Right cardiac atrium (tissue), 5 donors: Measurements from ENCODE around the gene RTF1. TPM values are rescaled to one million over a fixed set of nuclear protein-coding genes. Genes with fewer than 3 reads are reported as not detected.

Experiments
- ATAC-seq, 2 donors: fragments of 200-7000 bp; cut with Tn5 transposase; one replicate each; pipeline versions ENCODE4 v1.8.0 to v1.9.1; 2020; ENCODE audit warnings: moderate library complexity in 2 of 2, mild to moderate bottlenecking in 1 of 2
- DNase-seq, 3 donors: peaks; one replicate each; pipeline ENCODE4 v3.0.0-alpha.2; 2020
- H3K27ac ChIP-seq: one replicate; pipeline ENCODE4 v1.5.1; 2013; ENCODE audit warnings: mild to moderate bottlenecking, low read length, control low read depth, moderate library complexity
- H3K27me3 ChIP-seq: one replicate; pipeline ENCODE4 v1.6.1; 2013; ENCODE audit not compliant: control insufficient read depth, insufficient read depth
- H3K4me1 ChIP-seq: one replicate; pipeline ENCODE4 v1.6.1; 2013; ENCODE audit warnings: low read length; ENCODE audit not compliant: control insufficient read depth, insufficient read depth
- H3K4me3 ChIP-seq: one replicate; pipeline ENCODE4 v1.5.1; 2013; ENCODE audit warnings: low read length, control low read depth
- H3K9me3 ChIP-seq: one replicate; pipeline ENCODE4 v1.6.1; 2013; ENCODE audit warnings: low read length; ENCODE audit not compliant: control insufficient read depth
- WGBS: extraction: QIAGEN DNeasy Blood & Tissue Kit; methylation state at CpG from one replicate; pipeline ENCODE4 v1.1.7; 2013; 5-methylcytosine and 5-hydroxymethylcytosine counted together
- intact Hi-C, 4 donors: fragments of 100-400 bp; cut with DNase I; formaldehyde crosslinking; loops; one replicate each; pipeline versions ENCODE4 v1.11.0 to v1.14.0; 2022 to 2023
- polyA plus RNA-seq: library from polyadenylated mRNA; stranded (reverse); fragments of 200-250 nt; gene quantifications from one replicate; pipeline ENCODE4 v1.2.3, GENCODE V29; 2013
- total RNA-seq, 4 donors: library from RNA; stranded (reverse); fragmentation: NEBNext Ultra II Directional; extraction: Animal tissue kit (Norgen Biotek cat#: 25700); gene quantifications; one replicate each; pipeline ENCODE4 v1.2.1, GENCODE V29; 2021
- donor health status: healthy with polysubstance abuse.
- donor health status: DM: no; HTN: yes; CAD: no.
- donor health status: DM: no; HTN: no; CAD: no.
- donor health status: DM: no; HTN: yes; CAD: no; lungs with severe emphysema.
- donor health status: DM: yes; HTN: yes; CAD: no.

RTF1 gene
- total and polyA plus RNA-seq, 5 donors, result 14.1 to 25.0 (median 22.6) TPM

DNA sequence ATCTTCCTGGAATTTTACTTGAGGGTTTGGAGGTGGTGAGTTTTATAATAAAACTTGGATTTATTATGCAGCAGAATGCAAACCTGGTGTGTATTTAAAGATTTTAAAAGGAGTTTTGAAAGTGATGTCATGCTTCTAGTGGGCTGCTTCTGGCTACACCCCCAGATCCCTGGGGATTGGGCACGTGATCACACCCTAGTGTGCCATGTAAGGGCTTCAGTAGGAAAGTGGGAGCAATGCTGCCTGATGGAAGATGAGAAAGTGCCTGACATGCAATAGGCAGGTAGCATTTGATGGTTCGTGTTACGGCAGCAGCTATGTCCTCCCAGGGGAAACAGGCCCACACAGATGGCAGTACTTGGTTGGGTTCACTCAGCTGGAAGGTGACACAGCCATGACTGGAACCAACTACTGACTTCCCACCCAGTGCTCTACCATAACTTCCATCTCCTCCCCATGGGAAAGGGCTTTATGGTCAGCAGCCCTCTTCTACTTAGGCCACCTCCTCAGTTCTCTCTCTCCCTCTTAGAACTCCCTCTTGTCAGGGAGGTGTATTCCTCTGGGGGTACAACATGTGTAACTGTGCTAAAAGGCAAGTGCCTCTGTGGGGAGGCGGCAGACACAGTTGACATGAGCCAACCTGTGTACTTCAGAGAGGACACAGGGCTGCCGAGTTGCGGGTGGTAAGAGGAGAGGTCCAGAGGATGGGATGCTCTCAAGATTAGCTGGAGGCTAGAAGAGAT lies 82.4 kb downstream of the RTF1 start:
- H3K4me3 ChIP-seq, result no peak overlapping the region
- H3K9me3 ChIP-seq, result no peaks in the 10 kb centered on the region
- ATAC-seq (no peak), DNase-seq (peak in 1 of 3 donors; percentile 7)
- H3K27ac ChIP-seq, result no peak overlapping the region
- H3K27me3 ChIP-seq, result no peaks in the 10 kb centered on the region
- peaks cover 4% of the 10 kb centered on the region for H3K4me1 ChIP-seq
- 92% methylated on average over 6 of the region's 6 CpGs for WGBS
- intact Hi-C loops, result no loop called here

DNA sequence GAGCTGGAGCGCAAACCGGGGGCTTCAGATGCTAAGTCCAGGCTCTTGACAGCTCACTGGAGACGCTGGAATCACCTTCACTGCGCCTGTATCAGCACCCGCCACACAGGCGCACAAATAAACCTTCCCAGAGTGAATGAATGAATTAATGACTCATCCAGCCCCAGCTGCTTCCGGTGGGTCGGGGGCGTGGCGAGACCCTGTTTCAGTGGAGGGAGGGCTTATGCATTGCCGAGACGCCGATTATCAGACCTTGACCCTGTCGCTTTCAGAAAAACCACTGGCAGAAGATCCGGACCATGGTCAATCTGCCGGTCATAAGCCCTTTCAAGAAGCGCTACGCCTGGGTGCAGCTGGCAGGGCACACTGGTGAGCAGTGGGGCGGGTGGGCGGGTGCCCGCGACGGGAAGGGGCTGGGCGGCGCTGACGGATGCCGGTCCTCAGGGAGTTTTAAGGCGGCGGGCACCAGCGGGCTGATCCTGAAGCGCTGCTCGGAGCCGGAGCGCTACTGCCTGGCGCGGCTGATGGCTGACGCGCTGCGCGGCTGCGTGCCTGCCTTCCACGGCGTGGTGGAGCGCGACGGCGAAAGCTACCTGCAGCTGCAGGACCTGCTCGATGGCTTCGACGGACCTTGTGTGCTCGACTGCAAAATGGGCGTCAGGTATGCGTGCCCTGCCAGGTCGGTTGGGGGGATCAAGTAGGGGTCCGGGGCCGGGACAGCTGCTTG lies 84.5 kb downstream of the RTF1 start:
- intact Hi-C loops, result no loop called here
- peak in 1 of 3 donors; percentile 65 for DNase-seq

DNA sequence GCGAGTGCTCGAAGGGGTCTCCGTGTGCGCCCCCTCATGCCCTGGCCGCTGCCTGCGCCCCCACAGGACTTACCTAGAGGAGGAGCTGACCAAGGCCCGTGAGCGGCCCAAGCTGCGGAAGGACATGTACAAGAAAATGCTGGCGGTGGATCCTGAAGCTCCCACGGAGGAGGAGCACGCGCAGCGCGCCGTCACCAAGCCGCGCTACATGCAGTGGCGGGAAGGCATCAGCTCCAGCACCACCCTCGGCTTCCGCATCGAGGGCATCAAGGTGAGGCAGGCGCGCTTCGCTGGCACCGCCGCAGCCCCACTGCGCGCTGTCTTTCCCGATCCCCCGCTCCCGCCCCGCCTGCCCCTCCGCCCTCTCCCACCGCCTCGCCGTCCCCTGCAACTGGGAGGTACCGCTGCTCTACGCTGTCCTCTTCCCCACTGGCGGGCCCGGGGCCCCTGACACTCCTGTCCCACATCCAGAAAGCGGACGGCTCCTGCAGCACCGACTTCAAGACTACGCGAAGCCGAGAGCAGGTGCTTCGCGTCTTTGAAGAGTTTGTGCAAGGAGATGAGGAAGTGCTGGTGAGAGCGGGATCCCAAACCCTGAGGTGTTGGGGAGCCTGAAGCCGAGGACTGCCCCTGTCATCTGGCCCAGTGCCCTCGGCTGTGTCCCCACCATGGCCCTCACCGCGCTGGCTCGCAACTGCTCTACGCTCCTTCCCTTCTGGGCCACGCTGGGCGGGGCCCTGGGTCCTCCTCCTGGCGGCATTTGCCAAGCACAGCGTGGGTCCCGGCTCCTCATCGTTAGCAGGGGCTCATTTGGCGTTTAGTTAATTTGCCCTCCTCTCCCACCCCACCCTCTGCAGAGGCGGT lies 85.3 kb downstream of the RTF1 start:
- Histone ChIP-seq H3K9me3 (no peaks in the 10 kb centered on the region), H3K4me1 (peaks cover 4% of the 10 kb centered on the region), H3K27ac (no peak overlapping the region), H3K4me3 (peak overlapping the region; percentile 1), H3K27me3 (no peaks in the 10 kb centered on the region)
- intact Hi-C loops, result no loop called here
- DNase-seq (peak in 1 of 3 donors; percentile 66), ATAC-seq (peak; percentile 9 to 19)
- WGBS, result 6% methylated on average over 64 of the region's 64 CpGs

More for the DNA sequence above, 84.5 kb downstream of the RTF1 start:
- peak; percentile 32 to 48 for ATAC-seq
- Histone ChIP-seq H3K4me3 (peak overlapping the region; percentile 2), H3K27me3 (no peaks in the 10 kb centered on the region), H3K9me3 (no peaks in the 10 kb centered on the region), H3K27ac (no peak overlapping the region), H3K4me1 (peaks cover 4% of the 10 kb centered on the region)
- 7% methylated on average over 56 of the region's 56 CpGs for whole genome bisulfite sequencing

DNA sequence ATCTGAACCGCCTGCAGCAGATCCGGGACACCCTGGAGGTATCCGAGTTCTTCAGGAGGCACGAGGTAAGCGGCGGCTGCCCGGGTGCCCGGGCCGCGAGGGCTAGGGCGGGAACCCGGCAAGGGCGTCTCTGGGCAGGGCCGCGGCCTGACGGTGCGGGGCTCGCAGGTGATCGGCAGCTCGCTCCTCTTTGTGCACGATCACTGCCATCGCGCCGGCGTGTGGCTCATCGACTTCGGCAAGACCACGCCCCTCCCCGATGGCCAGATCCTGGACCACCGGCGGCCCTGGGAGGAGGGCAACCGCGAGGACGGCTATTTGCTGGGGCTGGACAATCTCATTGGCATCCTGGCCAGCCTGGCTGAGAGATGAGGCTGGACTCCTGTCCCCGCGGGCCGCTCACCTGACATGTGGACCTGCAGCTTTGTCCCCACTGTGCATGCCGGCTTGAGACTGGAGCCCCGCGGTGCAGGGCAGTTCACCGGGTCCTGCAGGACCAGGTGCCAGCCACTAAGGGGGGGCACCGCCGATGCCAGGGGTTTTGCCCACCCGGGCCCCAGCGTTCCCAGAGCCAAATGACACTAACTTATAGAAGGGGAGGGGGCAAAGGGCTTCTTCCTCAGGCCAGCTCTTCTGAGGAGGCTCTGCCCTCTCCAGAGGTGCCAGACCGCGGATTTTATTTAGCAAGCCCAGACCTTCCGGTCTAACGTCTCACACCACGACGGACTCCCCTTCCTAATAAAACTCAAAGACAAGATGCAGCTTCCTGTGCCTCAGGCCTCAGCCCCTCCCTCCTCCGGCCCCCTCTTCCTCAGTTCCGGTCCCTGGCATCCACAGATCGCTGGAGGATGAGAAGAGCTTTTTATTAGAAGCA lies 86.1 kb downstream of the RTF1 start:
- intact Hi-C loops, result no loop called here
- peaks cover 4% of the 10 kb centered on the region for H3K4me1 ChIP-seq
- ATAC-seq (no peak), DNase-seq (peak in 1 of 3 donors; percentile 46)
- no peak overlapping the region for H3K27ac ChIP-seq
- WGBS, result 20% methylated on average over 54 of the region's 54 CpGs
- H3K4me3 ChIP-seq, result no peak overlapping the region
- no peaks in the 10 kb centered on the region for H3K27me3 ChIP-seq
- no peaks in the 10 kb centered on the region for H3K9me3 ChIP-seq

DNA sequence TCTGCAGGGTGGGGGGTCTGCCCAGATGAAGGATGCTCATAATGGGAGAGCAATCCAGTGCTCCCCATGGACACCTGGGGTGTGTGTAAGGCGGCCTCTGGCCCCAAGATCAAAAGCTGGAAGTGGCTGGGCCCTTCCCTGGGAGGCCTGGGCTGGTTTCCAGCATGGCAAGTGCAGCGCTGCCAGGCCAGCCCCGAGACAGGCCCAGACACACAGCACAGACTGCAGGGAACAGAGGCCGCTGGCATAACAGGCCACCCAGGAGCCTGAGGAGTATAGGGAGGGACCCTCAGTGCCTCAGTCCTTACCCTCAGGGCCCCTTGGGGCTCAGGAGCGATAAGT lies 86.7 kb downstream of the RTF1 start:
- DNase-seq, result peak in 1 of 3 donors; percentile 41
- Histone ChIP-seq H3K9me3 (no peaks in the 10 kb centered on the region), H3K4me1 (peaks cover 4% of the 10 kb centered on the region), H3K27me3 (no peaks in the 10 kb centered on the region), H3K27ac (no peak overlapping the region), H3K4me3 (no peak overlapping the region)
- WGBS, result 76% methylated on average over 5 of the region's 5 CpGs
- ATAC-seq, result no peak
- intact Hi-C loops, result no loop called here

DNA sequence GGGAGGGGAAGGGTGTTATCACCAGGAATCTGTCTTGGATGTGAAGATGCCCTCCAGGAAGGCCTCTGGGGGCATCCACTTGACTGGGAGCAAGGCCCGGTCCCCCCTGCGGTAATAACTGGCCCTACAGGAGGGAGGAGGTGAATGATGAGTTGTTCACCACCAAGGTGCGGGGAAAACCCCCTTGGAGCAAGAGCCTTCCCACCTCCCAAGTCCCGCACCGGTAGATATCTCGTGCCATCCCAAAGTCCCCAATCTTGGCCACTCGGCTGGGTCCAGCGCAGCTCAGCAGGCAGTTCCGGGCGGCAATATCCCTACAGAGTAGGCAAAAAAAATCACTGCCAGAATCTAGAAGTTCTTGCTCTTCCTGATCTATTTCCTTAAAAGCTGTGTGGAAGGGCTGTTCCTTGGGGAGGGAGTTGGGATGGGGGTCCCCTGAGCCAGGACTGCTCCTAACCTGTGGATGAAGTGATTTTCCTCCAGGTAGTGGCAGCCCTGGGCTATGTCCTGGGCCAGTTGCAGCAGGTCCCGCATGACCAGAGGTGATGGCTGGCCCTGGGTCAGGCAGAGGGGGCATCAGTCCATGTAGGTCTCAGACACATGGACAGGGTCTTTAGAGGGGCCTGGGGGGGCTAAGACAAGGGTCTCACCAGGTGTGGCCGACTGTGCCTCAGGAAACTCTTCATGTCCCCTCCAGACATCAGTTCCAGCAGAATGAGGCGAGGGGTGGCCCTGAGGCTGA lies 88.0 kb downstream of the RTF1 start:
- no peaks in the 10 kb centered on the region for H3K27me3 ChIP-seq
- no peak overlapping the region for H3K27ac ChIP-seq
- H3K4me1 ChIP-seq, result peaks cover 4% of the 10 kb centered on the region
- no peaks in the 10 kb centered on the region for H3K9me3 ChIP-seq
- DNase-seq (no peak), ATAC-seq (no peak)
- no peak overlapping the region for H3K4me3 ChIP-seq
- 91% methylated on average over 13 of the region's 13 CpGs for WGBS
- intact Hi-C loops, result no loop called here

DNA sequence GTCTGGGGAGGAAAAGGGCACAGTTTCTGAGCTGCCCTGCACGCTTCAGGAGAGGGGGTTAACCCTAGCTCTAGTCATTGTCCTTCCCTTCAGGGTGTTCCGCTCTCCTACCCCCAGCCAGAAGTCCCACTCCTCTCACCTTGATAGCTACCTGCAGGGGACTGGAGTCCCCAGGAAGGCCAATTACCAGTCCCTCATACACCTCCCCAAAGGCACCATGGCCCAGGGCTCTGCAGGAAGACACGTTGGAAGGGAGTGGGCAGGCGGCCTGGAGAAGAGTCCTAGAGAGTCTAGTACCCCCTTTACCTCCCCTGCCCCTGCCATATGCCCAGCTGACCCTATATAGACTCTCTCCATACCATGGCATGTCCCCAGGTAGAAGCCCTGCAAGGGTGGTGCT lies 88.9 kb downstream of the RTF1 start:
- Histone ChIP-seq H3K27me3 (no peaks in the 10 kb centered on the region), H3K27ac (no peak overlapping the region), H3K4me1 (peaks cover 4% of the 10 kb centered on the region), H3K9me3 (no peaks in the 10 kb centered on the region), H3K4me3 (no peak overlapping the region)
- DNase-seq (no peak), ATAC-seq (no peak)
- intact Hi-C loops, result no loop called here
- WGBS, result 91% methylated on average over 4 of the region's 4 CpGs

DNA sequence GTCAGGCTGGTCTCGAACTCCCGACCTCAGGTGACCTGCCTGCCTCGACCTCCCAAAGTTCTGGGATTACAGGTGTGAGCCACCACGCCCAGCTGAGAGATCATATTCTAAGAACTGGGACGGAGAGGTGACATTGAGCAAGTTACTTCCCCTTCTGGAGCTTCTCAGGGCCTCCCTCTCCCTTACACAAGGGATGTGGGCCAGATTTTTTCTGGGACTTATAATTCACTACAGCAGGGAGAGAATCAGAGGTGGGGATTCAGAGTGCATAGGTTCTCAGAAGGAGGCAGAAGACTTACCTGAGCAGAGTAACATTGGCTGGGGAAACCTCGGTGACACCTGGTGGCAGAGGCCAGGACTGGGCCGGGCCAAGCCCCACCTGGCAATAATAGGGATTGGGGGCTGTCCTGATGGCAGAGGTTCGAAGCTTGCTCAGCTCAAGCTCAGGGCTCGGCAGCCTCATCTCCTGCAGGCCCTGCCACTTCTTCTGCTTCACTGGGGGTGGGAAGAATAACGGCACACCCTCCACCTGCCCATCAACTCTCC lies 90.0 kb downstream of the RTF1 start:
- DNase-seq (no peak), ATAC-seq (no peak)
- Histone ChIP-seq H3K27ac (no peak overlapping the region), H3K9me3 (no peaks in the 10 kb centered on the region), H3K27me3 (no peaks in the 10 kb centered on the region), H3K4me3 (no peak overlapping the region), H3K4me1 (peaks cover 2% of the 10 kb centered on the region)
- 79% methylated on average over 10 of the region's 10 CpGs for WGBS
- intact Hi-C loops, result no loop called here

DNA sequence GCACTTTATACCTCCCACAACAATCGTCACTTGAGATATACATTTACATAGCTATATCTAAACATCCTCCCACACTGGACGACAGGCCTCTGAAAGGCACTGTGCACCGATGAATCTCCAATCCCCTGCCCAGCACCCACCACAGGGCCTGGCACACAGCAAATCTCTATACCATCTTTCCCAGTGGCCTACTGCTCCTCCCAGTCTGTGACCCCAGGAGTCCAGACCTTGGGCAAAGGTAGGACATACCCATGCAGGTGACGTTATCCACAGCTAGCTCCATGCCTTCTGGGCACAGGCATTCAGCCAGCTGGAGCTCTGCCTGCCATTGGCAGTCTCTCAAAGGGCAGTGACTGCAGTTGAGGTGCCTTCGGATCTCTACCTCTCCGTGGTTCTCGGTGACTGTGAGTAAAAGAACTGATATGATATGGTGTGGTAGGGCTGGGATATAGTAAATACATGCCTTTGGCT lies 91.0 kb downstream of the RTF1 start:
- 66% methylated on average over 7 of the region's 7 CpGs for WGBS
- H3K4me1 ChIP-seq, result peaks cover 5% of the 10 kb centered on the region
- H3K9me3 ChIP-seq, result no peaks in the 10 kb centered on the region
- no peak overlapping the region for H3K27ac ChIP-seq
- ATAC-seq, result peak in 1 of 2 donors; percentile 4
- no peak overlapping the region for H3K4me3 ChIP-seq
- intact Hi-C loops, result no loop called here
- no peak for DNase-seq
- no peaks in the 10 kb centered on the region for H3K27me3 ChIP-seq
